H9 (cell line): ENCODE data around the gene NAALADL1. TPM values are rescaled to one million over a fixed set of nuclear protein-coding genes. Genes with fewer than 3 reads are reported as not detected.

Experiments
- DNase-seq: peaks from one replicate; pipeline ENCODE4 v3.0.0-alpha.2; 2017
- H2AFZ ChIP-seq: one replicate; pipeline ENCODE4 v1.6.1; 2013; ENCODE audit warnings: mild to moderate bottlenecking, low read length, control low read depth, moderate library complexity
- H2AK5ac ChIP-seq: 2 replicates; pipeline ENCODE4 v1.6.1; 2013; ENCODE audit warnings: low read length, control low read depth, mixed read lengths; ENCODE audit not compliant: insufficient read length
- H2BK120ac ChIP-seq: one replicate; pipeline ENCODE4 v1.6.1; 2013; ENCODE audit warnings: low read depth, mild to moderate bottlenecking, low read length, control low read depth, inconsistent platforms; ENCODE audit not compliant: poor library complexity, severe bottlenecking
- H2BK12ac ChIP-seq: 2 replicates; pipeline ENCODE4 v1.6.1; 2013; ENCODE audit warnings: low read length, control low read depth, mixed read lengths, low read depth; ENCODE audit not compliant: insufficient read length
- H2BK15ac ChIP-seq: 2 replicates; pipeline ENCODE4 v1.6.1; 2013; ENCODE audit warnings: low read depth, low read length, control low read depth
- H2BK20ac ChIP-seq: one replicate; pipeline ENCODE4 v1.6.1; 2013; ENCODE audit warnings: low read depth, mild to moderate bottlenecking, low read length, control low read depth, inconsistent platforms; ENCODE audit not compliant: poor library complexity, severe bottlenecking
- H2BK5ac ChIP-seq: 2 replicates; pipeline ENCODE4 v1.6.1; 2013; ENCODE audit warnings: low read length, control low read depth, mixed read lengths; ENCODE audit not compliant: insufficient read length
- H3K14ac ChIP-seq: 2 replicates; pipeline ENCODE4 v1.6.1; 2013; ENCODE audit warnings: low read length, control low read depth; ENCODE audit not compliant: insufficient read depth
- H3K18ac ChIP-seq: 2 replicates; pipeline ENCODE4 v1.6.1; 2013; ENCODE audit warnings: low read depth, mild to moderate bottlenecking, mixed read lengths, low read length, control low read depth; ENCODE audit not compliant: insufficient read length
- H3K23ac ChIP-seq: 2 replicates; pipeline ENCODE4 v1.6.1; 2013; ENCODE audit warnings: low read length, control low read depth, mixed read lengths, low read depth; ENCODE audit not compliant: insufficient read length
- H3K23me2 ChIP-seq: 2 replicates; pipeline ENCODE4 v1.6.1; 2013; ENCODE audit warnings: low read depth, mild to moderate bottlenecking, mixed read lengths, low read length, control low read depth; ENCODE audit not compliant: insufficient read length, poor library complexity, severe bottlenecking
- H3K27ac ChIP-seq: 2 replicates; pipeline ENCODE4 v1.5.1; 2013; ENCODE audit warnings: low read length, control low read depth, mixed read lengths, low read depth; ENCODE audit not compliant: insufficient read length
- H3K27me3 ChIP-seq: 2 replicates; pipeline ENCODE4 v1.6.1; 2013; ENCODE audit warnings: low read length, control low read depth, inconsistent platforms; ENCODE audit not compliant: insufficient read depth
- H3K4ac ChIP-seq: 2 replicates; pipeline ENCODE4 v1.6.1; 2013; ENCODE audit warnings: low read depth, mild to moderate bottlenecking, control low read depth, inconsistent platforms, low read length, moderate library complexity
- H3K4me1 ChIP-seq: 2 replicates; pipeline ENCODE4 v1.6.1; 2013; ENCODE audit warnings: low read length, control low read depth, inconsistent platforms; ENCODE audit not compliant: insufficient read depth
- H3K4me2 ChIP-seq: 2 replicates; pipeline ENCODE4 v1.6.1; 2013; ENCODE audit warnings: low read length, control low read depth, mixed read lengths; ENCODE audit not compliant: insufficient read length, insufficient read depth
- H3K56ac ChIP-seq: 2 replicates; pipeline ENCODE4 v1.6.1; 2013; ENCODE audit warnings: low read depth, mild to moderate bottlenecking, mixed read lengths, low read length, control low read depth; ENCODE audit not compliant: insufficient read length
- H3K79me1 ChIP-seq: 2 replicates; pipeline ENCODE4 v1.6.1; 2013; ENCODE audit warnings: low read depth, mild to moderate bottlenecking, moderate library complexity, low read length, control low read depth, inconsistent platforms; ENCODE audit not compliant: insufficient read depth, poor library complexity, severe bottlenecking
- H3K79me2 ChIP-seq: 2 replicates; pipeline ENCODE4 v1.6.1; 2013; ENCODE audit warnings: low read length, control low read depth, inconsistent platforms; ENCODE audit not compliant: insufficient read depth
- H3K9ac ChIP-seq: 2 replicates; pipeline ENCODE4 v1.6.1; 2013; ENCODE audit warnings: low read length, control low read depth, mixed read lengths; ENCODE audit not compliant: insufficient read length; ENCODE audit errors: extremely low read depth
- H3K9me3 ChIP-seq: one replicate; pipeline ENCODE4 v1.6.1; 2013; ENCODE audit warnings: low read depth, low read length, inconsistent platforms; ENCODE audit not compliant: control insufficient read depth
- H3T11ph ChIP-seq: one replicate; pipeline ENCODE4 v1.6.1; 2013; ENCODE audit warnings: mild to moderate bottlenecking, low read length, control low read depth, inconsistent platforms
- H4K20me1 ChIP-seq: one replicate; pipeline ENCODE4 v1.6.1; 2013; ENCODE audit not compliant: control insufficient read depth, insufficient read length, insufficient read depth
- H4K5ac ChIP-seq: 2 replicates; pipeline ENCODE4 v1.6.1; 2013; ENCODE audit warnings: low read depth, mild to moderate bottlenecking, mixed read lengths, low read length, control low read depth; ENCODE audit not compliant: insufficient read length
- H4K8ac ChIP-seq: replicated peaks from 2 replicates; pipeline ENCODE4 v1.6.1; 2013; ENCODE audit warnings: low read length, control low read depth, mixed read lengths, low read depth; ENCODE audit not compliant: insufficient read length
- H4K91ac ChIP-seq: 2 replicates; pipeline ENCODE4 v1.6.1; 2013; ENCODE audit warnings: low read depth, mild to moderate bottlenecking, moderate library complexity, mixed read lengths, low read length, control low read depth; ENCODE audit not compliant: insufficient read length
- H3K27ac Mint-ChIP-seq, 3 experiments: 2 replicates in 2 of 3; 3 replicates in 1 of 3; pipeline ENCODE4 v1.8.0; 2020 to 2021; ENCODE audit warnings: mixed read lengths in 3 of 3, mild to moderate bottlenecking in 1 of 3, moderate library complexity in 1 of 3
- H3K27me3 Mint-ChIP-seq: 2 replicates; pipeline ENCODE4 v1.8.0; 2021; ENCODE audit warnings: low read depth, mild to moderate bottlenecking, moderate library complexity, mixed read lengths
- H3K36me3 Mint-ChIP-seq, 3 experiments: 2 replicates in 2 of 3; 3 replicates in 1 of 3; pipeline ENCODE4 v1.8.0; 2020 to 2021; ENCODE audit warnings: low read depth in 3 of 3, mixed read lengths in 3 of 3; ENCODE audit not compliant: insufficient read depth in 1 of 3
- H3K4me1 Mint-ChIP-seq, 2 experiments: 2 replicates each; pipeline ENCODE4 v1.8.0; 2020; ENCODE audit warnings: mixed read lengths in 2 of 2
- H3K4me3 Mint-ChIP-seq, 2 experiments: 2 replicates in 1 of 2; 3 replicates in 1 of 2; pipeline ENCODE4 v1.8.0; 2020 to 2021; ENCODE audit warnings: mild to moderate bottlenecking in 2 of 2, mixed read lengths in 2 of 2, moderate library complexity in 1 of 2
- H3K9me3 Mint-ChIP-seq, 2 experiments: 2 replicates in 1 of 2; 3 replicates in 1 of 2; pipeline ENCODE4 v1.8.0; 2020; ENCODE audit warnings: mild to moderate bottlenecking in 2 of 2, mixed read lengths in 2 of 2, moderate library complexity in 1 of 2
- CTCF ChIP-seq: fragments of 200-600 bp; sonication (generic); conservative IDR thresholded peaks from 3 replicates; pipeline ENCODE4 v1.8.0; 2021; ENCODE audit warnings: antibody characterized with exemption, mild to moderate bottlenecking
- WGBS: extraction: QIAGEN DNeasy Blood & Tissue Kit; methylation state at CpG from one replicate; pipeline ENCODE4 v1.1.7; 2013; ENCODE audit warnings: missing lambda C conversion rate, low lambda C conversion rate, mixed read lengths; ENCODE audit not compliant: insufficient read length; ENCODE audit errors: extremely low coverage; 5-methylcytosine and 5-hydroxymethylcytosine counted together
- total RNA-seq: library from RNA; stranded (reverse); gene quantifications from 2 replicates; pipeline ENCODE4 v1.2.1, GENCODE V29; 2021

The NAALADL1 gene
- total RNA-seq, 1 experiment from 2014 or later = 1.0 TPM

- Histone ChIP-seq H3K9me3 (no peaks in the 10 kb centered on the region), H3K14ac (no peak overlapping the region; the same call in 1 of the 2 replicates), H3K56ac (no peak overlapping the region), H3T11ph (no peak overlapping the region), H3K27ac (no peak overlapping the region), H2BK12ac (no peak overlapping the region), H3K27me3 (no peaks in the 10 kb centered on the region), H3K18ac (no peak overlapping the region), H3K4me2 (no peak overlapping the region), H3K79me1 (no peaks in the 10 kb centered on the region), H2BK120ac (no peak overlapping the region), H2AK5ac (no peak overlapping the region), H3K4ac (no peak overlapping the region), H4K5ac (no peak overlapping the region), H2AFZ (no peak overlapping the region), H4K20me1 (no peaks in the 10 kb centered on the region), H3K79me2 (no peaks in the 10 kb centered on the region), H2BK5ac (no peak overlapping the region), H2BK15ac (no peak overlapping the region), H3K23me2 (no peaks in the 10 kb centered on the region), H4K8ac (no peak overlapping the region), H3K9ac (no peak overlapping the region), H4K91ac (no peak overlapping the region), H3K4me1 (no peaks in the 10 kb centered on the region), H3K23ac (no peak overlapping the region), H2BK20ac (no peak overlapping the region)
- Mint-ChIP-seq H3K27ac (no peak overlapping the region), H3K4me1 (no peaks in the 10 kb centered on the region), H3K27me3 (no peaks in the 10 kb centered on the region), H3K4me3 (no peak overlapping the region), H3K9me3 (no peaks in the 10 kb centered on the region), H3K36me3 (peaks cover 0 to 28% (median 8%) of the 10 kb centered on the region in 3 experiments; a peak in 3 of 7 replicates)
- no peak for DNase-seq
- TF ChIP-seq CTCF = no peak
- WGBS = no CpG with 5 or more reads among the region's 11 CpGs
These were observed 22.8 kb downstream of the NAALADL1 start for GRCh38 chr11:65035579-65035978.
